SU-DHL-6 (cell line): Measurements from ENCODE around the gene ATR.

Experiments
- H2AFZ ChIP-seq: fragments of 200-600 bp; sonication (generic); 2 replicates; pipeline ENCODE4 v1.6.1; 2014; ENCODE audit warnings: low read depth, mild to moderate bottlenecking, moderate library complexity, mixed read lengths, antibody characterized with exemption, low read length; ENCODE audit not compliant: severe bottlenecking
- H3F3A ChIP-seq: fragments of 200-600 bp; shearing (Covaris generic); 2 replicates; pipeline ENCODE4 v1.6.0; 2016; ENCODE audit warnings: antibody characterized with exemption, mild to moderate bottlenecking; ENCODE audit not compliant: insufficient read depth
- H3K27ac ChIP-seq: fragments of 200-600 bp; sonication (generic); 2 replicates; pipeline ENCODE4 v1.5.1; 2016; ENCODE audit warnings: low read depth, mild to moderate bottlenecking, low read length, moderate library complexity, mixed read lengths
- H3K27me3 ChIP-seq: fragments of 200-600 bp; sonication (generic), shearing (Covaris generic); 2 replicates; pipeline ENCODE4 v1.6.0; 2014; ENCODE audit warnings: mild to moderate bottlenecking, low read length
- H3K36me3 ChIP-seq: fragments of 200-600 bp; sonication (generic); 2 replicates; pipeline ENCODE4 v1.6.1; 2014; ENCODE audit warnings: mild to moderate bottlenecking, low read length, mixed read lengths
- H3K4me2 ChIP-seq: fragments of 300-600, 200-600 bp; shearing (Covaris generic), sonication (generic); 2 replicates; pipeline ENCODE4 v1.6.0; 2014; ENCODE audit warnings: low read length, low read depth, mild to moderate bottlenecking; ENCODE audit not compliant: poor library complexity, severe bottlenecking
- H3K4me3 ChIP-seq: fragments of 200-600 bp; sonication (generic); 2 replicates; pipeline ENCODE4 v1.5.1; 2014; ENCODE audit warnings: antibody characterized with exemption, low read length, mild to moderate bottlenecking, mixed read lengths; ENCODE audit not compliant: insufficient read depth, poor library complexity, severe bottlenecking
- H3K79me2 ChIP-seq: fragments of 200-600 bp; sonication (generic); 2 replicates; pipeline ENCODE4 v1.6.1; 2014; ENCODE audit warnings: mild to moderate bottlenecking, low read length, moderate library complexity; ENCODE audit not compliant: insufficient read depth
- H3K9ac ChIP-seq: fragments of 200-600 bp; sonication (generic); 2 replicates; pipeline ENCODE4 v1.7.0; 2014; ENCODE audit warnings: mild to moderate bottlenecking, low read length
- H3K9me2 ChIP-seq: fragments of 200-600 bp; sonication (generic); replicated peaks from 2 replicates; pipeline ENCODE4 v1.6.1; 2014; ENCODE audit warnings: low read length; ENCODE audit not compliant: insufficient read depth
- H3K9me3 ChIP-seq: fragments of 200-600 bp; sonication (generic); 2 replicates; pipeline ENCODE4 v1.6.1; 2014; ENCODE audit warnings: low read length, mixed read lengths; ENCODE audit not compliant: insufficient read depth
- H4K20me1 ChIP-seq: fragments of 200-600 bp; sonication (generic); 2 replicates; pipeline ENCODE4 v1.6.1; 2014; ENCODE audit warnings: low read depth, mild to moderate bottlenecking, antibody characterized with exemption, low read length, moderate library complexity, mixed read lengths
- EZH2phosphoT487 ChIP-seq: fragments of 200-600 bp; sonication (generic), shearing (Covaris generic); conservative IDR thresholded peaks from 2 replicates; pipeline ENCODE4 v1.6.1; 2018; ENCODE audit warnings: mild to moderate bottlenecking, antibody characterized with exemption, low read length, moderate library complexity, mixed read lengths
- TF ChIP-seq, protein P1 (sequence below): fragments of 200-600 bp; sonication (generic); IDR thresholded peaks from one replicate; pipeline ENCODE4 v1.5.1; 2017; ENCODE audit warnings: antibody characterized with exemption, mild to moderate bottlenecking, low read length, moderate library complexity; ENCODE audit not compliant: insufficient read depth, poor library complexity, severe bottlenecking

Gene ATR

DNA sequence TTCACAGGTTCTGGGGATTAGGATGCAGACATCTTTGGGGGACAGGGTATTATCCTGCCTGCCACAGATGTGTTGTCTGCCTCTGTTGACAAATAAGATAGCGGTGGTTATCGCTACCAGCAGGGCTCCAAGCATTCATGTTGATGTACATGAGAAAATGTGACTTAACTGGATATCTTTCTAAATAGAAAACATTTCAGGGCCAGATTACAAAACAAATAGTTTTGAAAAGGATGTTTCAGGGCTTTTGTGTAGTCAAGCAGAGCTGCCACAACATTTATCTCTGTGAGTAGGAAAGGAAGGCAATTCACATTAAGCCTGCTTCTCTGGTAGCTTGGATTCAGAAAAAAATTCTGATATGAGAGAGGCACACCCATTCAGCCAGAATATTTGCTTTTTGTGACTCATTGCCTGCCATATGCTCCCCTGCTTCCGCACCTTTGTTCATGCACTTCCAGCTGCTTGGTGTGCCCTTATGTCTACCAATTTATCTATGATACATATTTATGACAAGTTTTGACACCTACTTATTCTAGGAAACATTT lies 40.5 kb upstream of the ATR start:
- no peaks in the 10 kb centered on the region for H3F3A ChIP-seq
- H3K9me3 ChIP-seq: no peaks in the 10 kb centered on the region
- H3K4me3 ChIP-seq: no peak overlapping the region
- H3K27me3 ChIP-seq: no peaks in the 10 kb centered on the region
- H3K27ac ChIP-seq: no peak overlapping the region
- H3K4me2 ChIP-seq: no peak overlapping the region
- no peaks in the 10 kb centered on the region for H3K36me3 ChIP-seq
- H3K9me2 ChIP-seq: no peaks in the 10 kb centered on the region
- H3K9ac ChIP-seq: no peak overlapping the region
- H4K20me1 ChIP-seq: no peaks in the 10 kb centered on the region
- no peak overlapping the region for H2AFZ ChIP-seq
- H3K79me2 ChIP-seq: peaks cover 26% of the 10 kb centered on the region
- TF ChIP-seq, protein P1, sequence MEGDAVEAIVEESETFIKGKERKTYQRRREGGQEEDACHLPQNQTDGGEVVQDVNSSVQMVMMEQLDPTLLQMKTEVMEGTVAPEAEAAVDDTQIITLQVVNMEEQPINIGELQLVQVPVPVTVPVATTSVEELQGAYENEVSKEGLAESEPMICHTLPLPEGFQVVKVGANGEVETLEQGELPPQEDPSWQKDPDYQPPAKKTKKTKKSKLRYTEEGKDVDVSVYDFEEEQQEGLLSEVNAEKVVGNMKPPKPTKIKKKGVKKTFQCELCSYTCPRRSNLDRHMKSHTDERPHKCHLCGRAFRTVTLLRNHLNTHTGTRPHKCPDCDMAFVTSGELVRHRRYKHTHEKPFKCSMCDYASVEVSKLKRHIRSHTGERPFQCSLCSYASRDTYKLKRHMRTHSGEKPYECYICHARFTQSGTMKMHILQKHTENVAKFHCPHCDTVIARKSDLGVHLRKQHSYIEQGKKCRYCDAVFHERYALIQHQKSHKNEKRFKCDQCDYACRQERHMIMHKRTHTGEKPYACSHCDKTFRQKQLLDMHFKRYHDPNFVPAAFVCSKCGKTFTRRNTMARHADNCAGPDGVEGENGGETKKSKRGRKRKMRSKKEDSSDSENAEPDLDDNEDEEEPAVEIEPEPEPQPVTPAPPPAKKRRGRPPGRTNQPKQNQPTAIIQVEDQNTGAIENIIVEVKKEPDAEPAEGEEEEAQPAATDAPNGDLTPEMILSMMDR: no peak
- no peak for TF ChIP-seq EZH2phosphoT487

DNA sequence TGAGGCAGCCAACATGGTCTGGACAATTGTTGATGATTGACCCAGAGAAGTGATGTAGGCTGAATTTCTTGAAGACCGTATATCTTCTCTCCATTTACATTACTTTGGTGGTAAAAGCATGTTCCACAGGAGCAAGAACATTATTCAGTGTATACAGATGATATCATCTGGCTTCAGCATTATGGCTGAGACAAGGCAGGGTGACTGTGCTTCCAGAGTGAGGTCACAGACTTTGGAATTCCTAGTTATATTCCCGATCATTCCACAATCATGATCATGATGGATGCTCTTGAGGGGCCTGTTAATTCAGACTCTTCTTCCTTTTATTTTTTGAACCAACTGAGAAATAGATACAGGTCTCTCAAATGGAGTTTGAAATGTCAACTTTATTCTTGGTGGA lies 36.6 kb upstream of the ATR start:
- Histone ChIP-seq H3K9ac (no peak overlapping the region), H3K79me2 (peaks cover 33% of the 10 kb centered on the region), H3K4me3 (no peak overlapping the region), H2AFZ (no peak overlapping the region), H3K9me2 (no peaks in the 10 kb centered on the region), H3K27me3 (no peaks in the 10 kb centered on the region), H3K36me3 (no peaks in the 10 kb centered on the region), H3K27ac (no peak overlapping the region), H3F3A (no peaks in the 10 kb centered on the region), H3K9me3 (no peaks in the 10 kb centered on the region), H3K4me2 (no peak overlapping the region), H4K20me1 (no peaks in the 10 kb centered on the region; the same call in 1 of the 2 replicates)
- TF ChIP-seq, protein P1: no peak
- TF ChIP-seq EZH2phosphoT487: no peak

DNA sequence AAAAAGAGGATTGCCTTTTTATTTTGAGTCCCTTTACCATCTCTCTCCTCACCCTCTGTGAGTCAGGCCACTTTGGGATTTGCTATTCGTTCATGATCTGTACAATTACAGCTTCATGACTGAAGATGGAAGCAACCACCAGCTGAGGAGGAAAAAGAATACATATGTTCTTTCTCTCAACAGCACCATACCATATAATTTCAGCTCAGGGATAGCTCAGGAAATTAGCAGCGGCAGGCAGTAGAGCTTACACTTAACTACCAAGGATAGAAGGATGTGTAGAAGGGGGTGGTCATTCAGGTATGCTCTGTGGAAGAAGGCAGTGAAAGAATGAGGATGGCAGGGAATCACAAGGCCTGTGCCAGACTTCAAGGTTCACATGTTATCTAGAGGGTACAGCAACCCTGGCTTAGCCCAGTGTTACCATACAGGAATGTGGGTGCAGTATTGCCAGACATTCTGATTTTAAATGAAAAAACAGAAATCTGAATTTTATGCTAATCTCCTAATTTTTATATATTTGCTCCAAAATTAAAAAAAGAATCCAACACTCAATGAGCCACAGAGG lies 35.6 kb upstream of the ATR start:
- Histone ChIP-seq H3K27me3 (no peaks in the 10 kb centered on the region), H2AFZ (no peak overlapping the region), H3F3A (no peaks in the 10 kb centered on the region), H3K79me2 (peaks cover 27% of the 10 kb centered on the region), H3K36me3 (no peaks in the 10 kb centered on the region), H3K9me3 (no peaks in the 10 kb centered on the region), H3K27ac (no peak overlapping the region), H3K4me2 (no peak overlapping the region), H3K9ac (no peak overlapping the region), H3K4me3 (no peak overlapping the region), H3K9me2 (no peaks in the 10 kb centered on the region), H4K20me1 (no peaks in the 10 kb centered on the region; the same call in 1 of the 2 replicates)
- no peak for TF ChIP-seq EZH2phosphoT487
- TF ChIP-seq, protein P1: no peak
